ENCODE results near the gene OR6B2.
"Not testable (repeated sequence)": the region's sequence is repeated elsewhere in the genome, so short reads cannot be mapped to it uniquely, and the experiment has no call there.

The OR6B2 gene

DNA sequence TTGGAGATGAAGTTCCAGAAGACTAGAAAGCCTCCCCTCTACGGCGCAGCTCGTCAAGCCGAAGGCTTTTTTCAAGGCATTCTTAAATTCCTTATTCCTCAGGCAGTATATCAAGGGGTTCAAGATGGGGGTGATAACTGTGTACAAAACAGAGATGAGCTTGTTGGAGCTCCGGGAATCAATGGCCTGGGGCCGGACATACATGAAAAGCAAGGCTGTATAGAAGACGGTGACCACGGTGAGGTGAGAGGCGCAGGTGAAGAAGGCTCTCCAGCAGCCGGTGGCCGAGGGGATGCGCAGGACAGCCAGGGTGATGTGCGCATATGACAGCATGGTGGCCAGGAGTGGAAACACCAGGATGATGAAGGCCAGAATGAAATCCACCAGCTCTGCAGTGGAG is 14.9 kb upstream of the OR6B2 start:
- DNase-seq (ENCODE audit: extremely low spot score) = no peak
- no peak for TF ChIP-seq ZNF384 (IDR thresholded peaks at IDR 0.05)
- no peak for TF ChIP-seq L3MBTL2 (conservative IDR thresholded peaks at IDR 0.05)
- POLR2A ChIA-PET = no interaction called here
- CTCF ChIA-PET = no interaction called here

- CTCF ChIA-PET = not testable (repeated sequence)
- POLR2A ChIA-PET = interaction anchor here (0.9 to 1.0 kb wide), 2 partner anchors 8 to 19 kb away, joined by 3 read pairs; partner anchors contain the start of gene NDUFA10
Observed at GRCh38 chr2:240044096-240044495, 13.9 kb upstream of the OR6B2 start.

GRCh38 chr2:240043279-240043989 is 13.2 kb upstream of the OR6B2 start:
- CTCF ChIA-PET = interaction anchor here (0.6 kb wide), 1 partner anchor 22 kb away, joined by 3 read pairs; no protein-coding TSS in a partner anchor

More at GRCh38 chr2:240044096-240044495, 13.9 kb upstream of the OR6B2 start:
- not testable (repeated sequence) for DNase-seq (ENCODE audit: extremely low spot score)

GRCh38 chr2:240042740-240043139 is 12.5 kb upstream of the OR6B2 start:
- POLR2A ChIA-PET = no interaction called here
- DNase-seq (ENCODE audit: extremely low spot score) = no peak
- CTCF ChIA-PET = interaction anchor here (0.6 kb wide), 1 partner anchor 22 kb away, joined by 3 read pairs; no protein-coding TSS in a partner anchor
- TF ChIP-seq FOXA1 (IDR thresholded peaks at IDR 0.05) (no peak), NFRKB (IDR thresholded peaks at IDR 0.05) (no peak), SP1 (IDR thresholded peaks at IDR 0.05) (no peak), LEF1 (IDR thresholded peaks at IDR 0.05; ENCODE audit: borderline replicate concordance) (no peak)

More at GRCh38 chr2:240043279-240043989, 13.2 kb upstream of the OR6B2 start:
- no peak for DNase-seq (ENCODE audit: extremely low spot score)
- TF ChIP-seq FOXK2 (IDR thresholded peaks at IDR 0.05) = no peak
- no peak for TF ChIP-seq NFRKB (IDR thresholded peaks at IDR 0.05)
- no peak for TF ChIP-seq CTBP1 (IDR thresholded peaks at IDR 0.05; ENCODE audit: borderline replicate concordance)
- no peak for TF ChIP-seq ARNT (IDR thresholded peaks at IDR 0.05)
- no peak for TF ChIP-seq ELF4 (IDR thresholded peaks at IDR 0.05)
- no peak for TF ChIP-seq ZNF384 (IDR thresholded peaks at IDR 0.05)
- no peak for TF ChIP-seq FOXA1 (IDR thresholded peaks at IDR 0.05)
- no peak for TF ChIP-seq SP1 (IDR thresholded peaks at IDR 0.05)
- TF ChIP-seq L3MBTL2 (conservative IDR thresholded peaks at IDR 0.05) = no peak
- no peak for TF ChIP-seq PKNOX1 (IDR thresholded peaks at IDR 0.05)
- no peak for TF ChIP-seq BHLHE40 (IDR thresholded peaks at IDR 0.05; ENCODE audit: borderline replicate concordance)
- TF ChIP-seq LEF1 (IDR thresholded peaks at IDR 0.05; ENCODE audit: borderline replicate concordance) = no peak
- TF ChIP-seq HDGF (IDR thresholded peaks at IDR 0.05; ENCODE audit: borderline replicate concordance) = no peak
- POLR2A ChIA-PET = interaction anchor here (1.0 kb wide), 1 partner anchor 9 kb away, joined by 3 read pairs; no protein-coding TSS in a partner anchor

DNA sequence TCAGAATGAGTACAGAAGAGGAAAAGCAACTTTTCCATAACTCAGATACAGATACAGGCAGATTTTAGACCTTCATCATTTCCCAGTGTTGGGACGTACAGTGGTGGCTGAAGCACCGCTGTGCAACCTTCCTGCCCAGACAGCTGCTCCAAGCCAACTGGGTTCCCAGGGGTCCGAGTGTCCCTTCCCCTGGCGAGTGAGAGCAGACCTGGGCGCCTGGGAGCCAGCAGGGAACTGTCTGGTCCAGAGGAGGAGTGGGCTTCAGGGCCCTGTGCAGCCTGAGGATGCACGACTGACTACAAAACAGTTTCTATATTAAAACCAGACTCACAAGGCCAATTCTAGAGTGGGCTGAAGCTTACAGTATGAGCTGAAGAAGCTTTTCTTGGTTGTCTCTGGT is 11.1 kb upstream of the OR6B2 start:
- POLR2A ChIA-PET = interaction anchor here (0.9 kb wide), 1 partner anchor 16 kb away, joined by 3 read pairs; the partner anchor contains the start of gene NDUFA10
- DNase-seq (ENCODE audit: extremely low spot score) = no peak
- CTCF ChIA-PET = no interaction called here
- TF ChIP-seq ZNF384 (IDR thresholded peaks at IDR 0.05) (no peak), TARDBP (IDR thresholded peaks at IDR 0.05) (no peak), LEF1 (IDR thresholded peaks at IDR 0.05; ENCODE audit: borderline replicate concordance) (no peak), NFRKB (IDR thresholded peaks at IDR 0.05) (no peak), FOXA1 (IDR thresholded peaks at IDR 0.05) (no peak), PKNOX1 (IDR thresholded peaks at IDR 0.05) (no peak), ARNT (IDR thresholded peaks at IDR 0.05) (no peak), SP1 (IDR thresholded peaks at IDR 0.05) (no peak), FOXM1 (IDR thresholded peaks at IDR 0.05; ENCODE audit: borderline replicate concordance) (no peak), FOXK2 (IDR thresholded peaks at IDR 0.05) (no peak), HDGF (IDR thresholded peaks at IDR 0.05; ENCODE audit: borderline replicate concordance) (no peak), L3MBTL2 (conservative IDR thresholded peaks at IDR 0.05) (no peak)

DNA sequence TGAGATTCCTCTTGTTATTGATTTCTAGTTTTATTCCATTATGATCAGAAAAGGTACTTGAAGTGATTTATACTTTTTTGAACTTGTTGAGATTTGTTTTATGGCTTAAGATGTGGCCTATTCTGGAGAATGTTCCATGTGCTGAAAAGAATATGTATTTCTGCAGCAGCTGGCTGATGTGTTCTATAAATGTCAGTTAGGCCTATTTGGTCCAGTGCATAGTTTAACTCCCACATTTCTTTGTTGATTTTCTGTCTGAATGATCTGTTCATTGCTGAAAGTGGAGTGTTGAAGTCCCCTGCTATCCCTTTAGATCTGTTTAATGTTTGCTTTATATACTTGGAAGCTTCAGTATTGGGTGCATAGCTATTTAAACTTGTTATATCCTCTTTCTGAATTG is 7.1 kb upstream of the OR6B2 start:
- TF ChIP-seq LEF1 (IDR thresholded peaks at IDR 0.05; ENCODE audit: borderline replicate concordance) (no peak), TARDBP (IDR thresholded peaks at IDR 0.05) (no peak), BHLHE40 (IDR thresholded peaks at IDR 0.05; ENCODE audit: borderline replicate concordance) (no peak), L3MBTL2 (conservative IDR thresholded peaks at IDR 0.05) (no peak), FOXA1 (IDR thresholded peaks at IDR 0.05) (no peak), NFRKB (IDR thresholded peaks at IDR 0.05) (no peak), HDGF (IDR thresholded peaks at IDR 0.05; ENCODE audit: borderline replicate concordance) (no peak), SP1 (IDR thresholded peaks at IDR 0.05) (no peak), FOXM1 (IDR thresholded peaks at IDR 0.05; ENCODE audit: borderline replicate concordance) (no peak), ARNT (IDR thresholded peaks at IDR 0.05) (no peak), ELF4 (IDR thresholded peaks at IDR 0.05) (no peak), FOXK2 (IDR thresholded peaks at IDR 0.05) (no peak), ZNF384 (IDR thresholded peaks at IDR 0.05) (no peak), SUZ12 (IDR thresholded peaks at IDR 0.05) (no peak), CTBP1 (IDR thresholded peaks at IDR 0.05; ENCODE audit: borderline replicate concordance) (no peak), PKNOX1 (IDR thresholded peaks at IDR 0.05) (no peak)
- POLR2A ChIA-PET = no interaction called here
- CTCF ChIA-PET = no interaction called here
- no peak for DNase-seq (ENCODE audit: extremely low spot score)

DNA sequence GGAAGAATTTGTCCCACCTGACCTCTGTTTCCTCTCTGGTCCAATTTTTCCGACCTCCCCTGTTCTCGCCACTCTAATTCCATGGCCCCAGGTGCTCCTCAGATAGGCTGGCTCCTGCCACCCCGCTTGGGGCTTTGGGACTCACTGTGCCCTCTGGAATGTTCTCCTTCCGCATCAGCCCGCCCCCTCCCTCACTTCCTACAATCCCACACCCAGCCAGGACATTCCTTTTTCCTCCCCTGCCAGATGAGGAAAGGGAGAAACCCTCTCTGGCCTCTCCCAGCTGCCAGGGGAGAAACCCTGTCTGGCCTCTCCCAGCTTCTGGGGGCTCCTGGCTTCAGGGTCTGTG is 3.1 kb upstream of the OR6B2 start:
- POLR2A ChIA-PET = no interaction called here
- no peak for TF ChIP-seq ELF4 (IDR thresholded peaks at IDR 0.05)
- CTCF ChIA-PET = no interaction called here
- no peak for DNase-seq (ENCODE audit: extremely low spot score)

Measured in HEK293T (cell line).